H1 (cell line): ENCODE measurements around the gene CXXC5. TPM values are rescaled to one million over a fixed set of nuclear protein-coding genes. Genes with fewer than 3 reads are reported as not detected.

ENCODE experiments used
- CTCF ChIA-PET: fragments of 300-600 bp; sonication (Branson Sonifier 250); formaldehyde crosslinking; loops from one replicate; lab custom pipeline; 2021; ENCODE audit not compliant: partially characterized antibody; lab: Charles Lee
- POLR2A ChIA-PET: fragments of 300-600 bp; sonication (Branson Sonifier 250); formaldehyde crosslinking; loops from one replicate; lab custom pipeline; 2021; ENCODE audit warnings: inconsistent platforms; ENCODE audit not compliant: partially characterized antibody; lab: Charles Lee
- DNase-seq, 2 experiments: peaks; one replicate each; pipeline versions ENCODE4 v3.0.0 to v3.0.0-alpha.2; 2010 to 2022; ENCODE audit warnings: low spot score in 2 of 2, low read depth in 1 of 2, mixed read lengths in 1 of 2
- FAIRE-seq: peaks from 2 replicates; lab custom pipeline; 2011; peaks lifted over from hg19 to GRCh38; lab: Jason Lieb, UNC
- H2AFZ ChIP-seq: 2 replicates; pipeline ENCODE4 v1.8.1; 2012; ENCODE audit warnings: low read length, inconsistent platforms
- H2AK5ac ChIP-seq: 2 replicates; pipeline ENCODE4 v1.6.1; 2013; ENCODE audit warnings: low read depth, low read length
- H2BK120ac ChIP-seq: replicated peaks from 2 replicates; pipeline ENCODE3; 2013; ENCODE audit warnings: low read depth, low read length, inconsistent platforms
- H2BK12ac ChIP-seq: 2 replicates; pipeline ENCODE4 v1.6.1; 2013; ENCODE audit warnings: low read depth, low read length
- H2BK15ac ChIP-seq: 2 replicates; pipeline ENCODE4 v1.6.1; 2013; ENCODE audit warnings: low read length
- H2BK20ac ChIP-seq: 2 replicates; pipeline ENCODE4 v1.6.1; 2013; ENCODE audit warnings: low read length
- H2BK5ac ChIP-seq: 2 replicates; pipeline ENCODE4 v1.6.1; 2013; ENCODE audit warnings: low read depth, low read length
- H3K14ac ChIP-seq: 2 replicates; pipeline ENCODE4 v1.6.1; 2013; ENCODE audit warnings: inconsistent platforms; ENCODE audit not compliant: insufficient read length
- H3K18ac ChIP-seq: 2 replicates; pipeline ENCODE4 v1.6.1; 2013; ENCODE audit warnings: low read length; ENCODE audit errors: extremely low read depth
- H3K23ac ChIP-seq: 2 replicates; pipeline ENCODE4 v1.6.1; 2013; ENCODE audit warnings: inconsistent platforms; ENCODE audit not compliant: insufficient read length
- H3K23me2 ChIP-seq: 2 replicates; pipeline ENCODE4 v1.6.1; 2013; ENCODE audit warnings: low read depth, low read length
- H3K27ac ChIP-seq: 2 replicates; pipeline ENCODE4 v1.6.1; 2011; ENCODE audit warnings: low read depth, low read length, inconsistent platforms
- H3K27me3 ChIP-seq, 4 experiments: replicated peaks in 1 of 4; 1 replicate in 1 of 4; 2 replicates in 3 of 4; pipeline versions ENCODE4 v1.6.1 to v1.8.1; 2011 to 2013; ENCODE audit warnings: low read length in 3 of 4, mild to moderate bottlenecking in 3 of 4, inconsistent platforms in 2 of 4, mixed read lengths in 2 of 4, moderate library complexity in 1 of 4; ENCODE audit not compliant: control insufficient read depth in 3 of 4, insufficient read depth in 3 of 4; ENCODE audit errors: extremely low read depth in 1 of 4
- H3K36me3 ChIP-seq, 4 experiments: 2 replicates each; pipeline versions ENCODE4 v1.6.1 to v1.8.1; 2011 to 2013; ENCODE audit warnings: mild to moderate bottlenecking in 4 of 4, low read length in 3 of 4, moderate library complexity in 2 of 4, control low read depth in 1 of 4, inconsistent platforms in 1 of 4; ENCODE audit not compliant: insufficient read depth in 4 of 4, control insufficient read depth in 2 of 4
- H3K4ac ChIP-seq: replicated peaks from 2 replicates; pipeline ENCODE3; 2013; ENCODE audit warnings: low read length, low read depth, mixed read lengths, inconsistent platforms; ENCODE audit not compliant: insufficient read length
- H3K4me1 ChIP-seq, 4 experiments: replicated peaks in 1 of 4; 1 replicate in 1 of 4; 2 replicates in 3 of 4; pipeline versions ENCODE4 v1.6.1 to v1.8.1; 2011 to 2013; ENCODE audit warnings: low read length in 3 of 4, inconsistent platforms in 2 of 4, mixed read lengths in 1 of 4; ENCODE audit not compliant: insufficient read depth in 4 of 4, control insufficient read depth in 3 of 4
- H3K4me2 ChIP-seq, 2 experiments: 2 replicates each; pipeline versions ENCODE4 v1.6.1 to v1.8.1; 2011 to 2013; ENCODE audit warnings: low read depth in 2 of 2, low read length in 2 of 2, control low read depth in 1 of 2, inconsistent platforms in 1 of 2, mild to moderate bottlenecking in 1 of 2; ENCODE audit not compliant: insufficient read depth in 1 of 2
- H3K4me3 ChIP-seq, 4 experiments: fragments of 200-600, 300-600 bp in 1 of 4; sonication (generic), shearing (Covaris generic), sonication (Bioruptor Twin) in 1 of 4; 2 replicates each; pipeline versions ENCODE4 v1.5.1 to v1.8.1; 2011 to 2016; ENCODE audit warnings: low read length in 4 of 4, low read depth in 3 of 4, control low read depth in 2 of 4, inconsistent platforms in 2 of 4, mild to moderate bottlenecking in 2 of 4, mixed read lengths in 1 of 4, moderate library complexity in 1 of 4; ENCODE audit not compliant: insufficient read depth in 2 of 4; ENCODE audit errors: extremely low read depth in 1 of 4
- H3K56ac ChIP-seq: replicated peaks from 2 replicates; pipeline ENCODE3; 2013; ENCODE audit warnings: low read depth, mild to moderate bottlenecking, mixed read lengths, low read length, inconsistent platforms; ENCODE audit not compliant: insufficient read length
- H3K79me1 ChIP-seq: 2 replicates; pipeline ENCODE4 v1.6.1; 2013; ENCODE audit warnings: low read depth, low read length, control low read depth
- H3K79me2 ChIP-seq, 2 experiments: 2 replicates each; pipeline versions ENCODE4 v1.6.1 to v1.8.1; 2012 to 2013; ENCODE audit warnings: low read length in 2 of 2, mild to moderate bottlenecking in 2 of 2, inconsistent platforms in 1 of 2; ENCODE audit not compliant: insufficient read depth in 2 of 2, control insufficient read depth in 1 of 2
- H3K9ac ChIP-seq, 4 experiments: replicated peaks in 1 of 4; 1 replicate in 1 of 4; 2 replicates in 3 of 4; pipeline versions ENCODE4 v1.6.1 to v1.8.1; 2011 to 2013; ENCODE audit warnings: low read depth in 3 of 4, low read length in 3 of 4, control low read depth in 2 of 4, mild to moderate bottlenecking in 2 of 4, moderate library complexity in 2 of 4, inconsistent platforms in 1 of 4; ENCODE audit errors: extremely low read depth in 1 of 4
- H3K9me3 ChIP-seq, 2 experiments: 2 replicates each; pipeline versions ENCODE4 v1.6.1 to v1.8.1; 2012 to 2013; ENCODE audit warnings: mild to moderate bottlenecking in 2 of 2, moderate library complexity in 2 of 2, control low read depth in 1 of 2, inconsistent platforms in 1 of 2, low read depth in 1 of 2, low read length in 1 of 2, mixed read lengths in 1 of 2; ENCODE audit not compliant: insufficient read depth in 2 of 2
- H4K20me1 ChIP-seq, 2 experiments: replicated peaks in 1 of 2; 2 replicates each; pipeline versions ENCODE3 to v1.8.1; 2011 to 2013; ENCODE audit warnings: inconsistent platforms in 2 of 2, low read length in 2 of 2, mild to moderate bottlenecking in 1 of 2; ENCODE audit not compliant: insufficient read depth in 2 of 2, control insufficient read depth in 1 of 2
- H4K5ac ChIP-seq: 2 replicates; pipeline ENCODE4 v1.6.1; 2013; ENCODE audit warnings: low read length, low read depth, mixed read lengths, inconsistent platforms; ENCODE audit not compliant: insufficient read length
- H4K8ac ChIP-seq: 2 replicates; pipeline ENCODE4 v1.8.0; 2013; ENCODE audit warnings: mild to moderate bottlenecking, moderate library complexity, low read length, inconsistent platforms; ENCODE audit not compliant: insufficient read depth; ENCODE audit errors: extremely low read depth
- H4K91ac ChIP-seq: replicated peaks from 2 replicates; pipeline ENCODE3; 2013; ENCODE audit warnings: low read length, mixed read lengths, inconsistent platforms; ENCODE audit not compliant: insufficient read length
- HDAC6 ChIP-seq: IDR thresholded peaks from one replicate; pipeline ENCODE4 v1.7.1; 2012; ENCODE audit warnings: low read depth, mild to moderate bottlenecking, inconsistent platforms, low read length, moderate library complexity
- WGBS, 2 experiments: shearing (Covaris generic) in 1 of 2; methylation state at CpG; one replicate each; pipeline versions ENCODE4 v1.1.6 to v1.1.7; 2013 to 2015; ENCODE audit warnings: low lambda C conversion rate in 2 of 2, mixed read lengths in 2 of 2, inconsistent platforms in 1 of 2, low coverage in 1 of 2, missing lambda C conversion rate in 1 of 2; ENCODE audit not compliant: insufficient replicate concordance in 2 of 2, insufficient coverage in 1 of 2, insufficient read length in 1 of 2; ENCODE audit errors: extremely low coverage in 1 of 2, missing lambda C conversion rate in 1 of 2; 5-methylcytosine and 5-hydroxymethylcytosine counted together
- polyA plus RNA-seq, 7 experiments: library from polyadenylated mRNA; depleted of rRNA in 3 of 7; stranded (reverse) in 5 of 7; unstranded in 2 of 7; fragments of >200 nt in 5 of 7; fragments of 200-250 nt in 2 of 7; gene quantifications; 1 replicate in 5 of 7; 2 replicates in 1 of 7; 4 replicates in 1 of 7; pipeline versions ENCODE4 v1.2.1 to v1.2.3, GENCODE V29; 2011 to 2013; ENCODE audit warnings: missing spikeins in 2 of 7, mixed read lengths in 2 of 7
- total RNA-seq: library from RNA; stranded (reverse); fragmentation: NEBNext Ultra II Directional; extraction: Animal tissue kit (Norgen Biotek cat#: 25700); gene quantifications from 2 replicates; pipeline ENCODE4 v1.2.1, GENCODE V29; 2021

Gene CXXC5
- total and polyA plus RNA-seq, 2 of the 8 experiments (the other 6 are each of a cell fraction or from before 2014, with no cell fraction given), result 61.4 to 74.0 TPM

- no peak for TF ChIP-seq HDAC6
- Histone ChIP-seq H3K18ac (no peak overlapping the region), H3K4me3 (no peak overlapping the region), H3K9me3 (no peaks in the 10 kb centered on the region), H4K91ac (no peak overlapping the region), H2AFZ (no peak overlapping the region), H2AK5ac (peak overlapping the region; percentile 96), H4K8ac (no peak overlapping the region), H3K36me3 (no peaks in the 10 kb centered on the region), H3K27me3 (no peaks in the 10 kb centered on the region; a peak in 2 of 7 replicates), H3K4me2 (peak overlapping the region; percentile 91 to 97; a peak in 3 of 4 replicates), H4K20me1 (peaks cover 41 to 48% of the 10 kb centered on the region in 2 experiments), H3K79me2 (peaks cover 44 to 84% of the 10 kb centered on the region in 2 experiments), H3K14ac (no peak overlapping the region), H3K23me2 (peaks cover 15% of the 10 kb centered on the region), H2BK12ac (peak overlapping the region; percentile 31; the same call in 1 of the 2 replicates), H2BK15ac (peak overlapping the region; percentile 72; the same call in 1 of the 2 replicates), H3K4me1 (peaks cover 21 to 55% (median 53%) of the 10 kb centered on the region in 4 experiments), H3K27ac (no peak overlapping the region), H2BK5ac (peak overlapping the region; percentile 44; the same call in 1 of the 2 replicates), H3K9ac (no peak overlapping the region), H2BK20ac (no peak overlapping the region), H3K23ac (no peak overlapping the region), H2BK120ac (no peak overlapping the region), H3K56ac (no peak overlapping the region), H3K79me1 (peaks cover 44% of the 10 kb centered on the region), H3K4ac (no peak overlapping the region), H4K5ac (no peak overlapping the region)
- DNase-seq, result no peak
- POLR2A ChIA-PET, result interaction anchor here (0.8 to 14.7 kb wide), 8 partner anchors 16 to 111 kb away, joined by 3 to 212 read pairs (median 4); no protein-coding TSS in a partner anchor
- FAIRE-seq, result no peak
- CTCF ChIA-PET, result interaction anchor here (1.4 to 14.5 kb wide), 7 partner anchors 13 to 56 kb away, joined by 3 to 224 read pairs (median 16); no protein-coding TSS in a partner anchor
- WGBS, 2 experiments, result 76% methylated on average over 5 of the region's 5 CpGs; no CpG with 5 or more reads in 1 of the 2 experiments
Observed at GRCh38 chr5:139652788-139653241, 4.7 kb downstream of the CXXC5 start.
